Skin epidermis (tissue), 12 donors: ENCODE measurements around the gene CD55.
"Not testable (repeated sequence)": the region's sequence is repeated elsewhere in the genome, so short reads cannot be mapped to it uniquely, and the experiment has no call there.

Experiments used
- H3K27ac ChIP-seq, 21 experiments: fragments of 200-600 bp; sonication (generic) in 11 of 21; one replicate each; pipeline ENCODE4 v1.5.0; 2020; ENCODE audit warnings: mild to moderate bottlenecking in 3 of 21, inconsistent platforms in 2 of 21, moderate library complexity in 2 of 21
- H3K4me3 ChIP-seq, 7 experiments: fragments of 200-600 bp; sonication (generic) in 2 of 7; one replicate each; pipeline ENCODE4 v1.5.0; 2020; ENCODE audit warnings: inconsistent platforms in 2 of 7, mild to moderate bottlenecking in 2 of 7, moderate library complexity in 1 of 7

The CD55 gene

GRCh38 chr1:207302618-207303393 lies 18.7 kb upstream of the CD55 start:
- no peak overlapping the region for H3K27ac ChIP-seq
- no peak overlapping the region for H3K4me3 ChIP-seq

- Histone ChIP-seq H3K4me3 (no peak overlapping the region), H3K27ac (no peak overlapping the region)
These were observed 16.6 kb upstream of the CD55 start for GRCh38 chr1:207304710-207305488.

- no peak overlapping the region for H3K4me3 ChIP-seq
- H3K27ac ChIP-seq = no peak overlapping the region
These were observed 16.0 kb upstream of the CD55 start for GRCh38 chr1:207305489-207305873.

GRCh38 chr1:207306023-207306422 lies 15.5 kb upstream of the CD55 start:
- Histone ChIP-seq H3K27ac (no peak overlapping the region), H3K4me3 (no peak overlapping the region)

- H3K4me3 ChIP-seq = no peak overlapping the region
- H3K27ac ChIP-seq = no peak overlapping the region
These were observed 14.9 kb upstream of the CD55 start for GRCh38 chr1:207306603-207307002.

- peak overlapping the region in 4 of 21 experiments; percentile 3 to 71 (median 54) for H3K27ac ChIP-seq
- no peak overlapping the region for H3K4me3 ChIP-seq
These were observed 12.9 kb upstream of the CD55 start for GRCh38 chr1:207308451-207309190.

GRCh38 chr1:207309745-207310273 lies 11.7 kb upstream of the CD55 start:
- H3K27ac ChIP-seq = peak overlapping the region in 16 of 21 experiments; percentile 2 to 82 (median 40)
- H3K4me3 ChIP-seq = no peak overlapping the region

GRCh38 chr1:207311888-207312603 lies 9.4 kb upstream of the CD55 start:
- Histone ChIP-seq H3K27ac (peak overlapping the region in 3 of 21 experiments; percentile 23 to 52 (median 33)), H3K4me3 (no peak overlapping the region)

GRCh38 chr1:207312604-207312920 lies 8.9 kb upstream of the CD55 start:
- no peak overlapping the region for H3K4me3 ChIP-seq
- peak overlapping the region in 3 of 21 experiments; percentile 23 to 52 (median 33) for H3K27ac ChIP-seq

- Histone ChIP-seq H3K27ac (no peak overlapping the region), H3K4me3 (no peak overlapping the region)
These were observed 8.3 kb upstream of the CD55 start for GRCh38 chr1:207313131-207313530.

- Histone ChIP-seq H3K4me3 (no peak overlapping the region), H3K27ac (no peak overlapping the region)
These were observed 6.7 kb upstream of the CD55 start for GRCh38 chr1:207314816-207315215.

GRCh38 chr1:207315435-207315834 lies 6.0 kb upstream of the CD55 start:
- Histone ChIP-seq H3K27ac (no peak overlapping the region), H3K4me3 (no peak overlapping the region)

- peak overlapping the region in 7 of 21 experiments; percentile 6 to 49 (median 26) for H3K27ac ChIP-seq
- no peak overlapping the region for H3K4me3 ChIP-seq
These were observed 5.3 kb upstream of the CD55 start for GRCh38 chr1:207316141-207316540.

GRCh38 chr1:207316622-207317391 lies 4.7 kb upstream of the CD55 start:
- Histone ChIP-seq H3K27ac (peak overlapping the region in 16 of 21 experiments; percentile 25 to 99 (median 54)), H3K4me3 (no peak overlapping the region)

- peak overlapping the region in 16 of 21 experiments; percentile 25 to 99 (median 54) for H3K27ac ChIP-seq
These were observed 3.9 kb upstream of the CD55 start for GRCh38 chr1:207317561-207317960.

GRCh38 chr1:207318072-207318619 lies 3.3 kb upstream of the CD55 start:
- H3K4me3 ChIP-seq = no peak overlapping the region
- H3K27ac ChIP-seq = peak overlapping the region in 9 of 21 experiments; percentile 45 to 99 (median 77)

More at GRCh38 chr1:207317561-207317960, 3.9 kb upstream of the CD55 start:
- no peak overlapping the region for H3K4me3 ChIP-seq

GRCh38 chr1:207319199-207319598 lies 2.3 kb upstream of the CD55 start:
- Histone ChIP-seq H3K27ac (peak overlapping the region in 7 of 21 experiments; percentile 1 to 100 (median 98)), H3K4me3 (no peak overlapping the region)

GRCh38 chr1:207320105-207320504 lies 1.4 kb upstream of the CD55 start:
- peak overlapping the region in 13 of 21 experiments; percentile 90 to 100 (median 97) for H3K27ac ChIP-seq
- not testable (repeated sequence) for H3K4me3 ChIP-seq
